ENCODE measurements around the gene PINLYP.

The PINLYP gene

DNA sequence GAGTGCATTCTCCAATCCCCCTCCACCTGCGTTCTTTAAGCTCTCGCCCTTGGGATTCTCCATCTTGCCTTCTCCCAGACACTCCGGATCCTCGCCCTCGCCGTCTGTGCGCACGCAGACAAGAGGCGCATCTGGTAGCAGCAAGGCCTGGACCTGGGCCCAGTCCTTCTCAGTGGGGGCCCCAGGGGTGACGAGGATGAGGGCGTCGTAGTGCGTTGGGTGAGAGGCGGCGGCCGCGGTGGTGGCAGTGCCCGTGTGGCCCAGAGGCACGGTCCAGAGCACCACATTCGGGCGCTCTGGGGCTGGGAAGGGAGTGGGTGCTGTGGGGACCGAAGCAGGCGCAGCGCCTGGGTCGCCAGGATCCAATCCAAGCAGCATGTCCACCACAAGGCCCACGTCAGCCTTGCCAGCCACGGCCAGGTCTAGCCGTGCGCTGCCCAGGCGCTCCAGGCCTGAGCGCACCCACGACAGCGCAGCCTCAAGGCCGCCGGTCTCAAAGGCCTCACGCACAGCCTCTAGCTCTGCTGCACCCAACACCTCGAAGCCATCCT lies 17.3 kb downstream of the PINLYP start:
- TF ChIP-seq, protein P1, sequence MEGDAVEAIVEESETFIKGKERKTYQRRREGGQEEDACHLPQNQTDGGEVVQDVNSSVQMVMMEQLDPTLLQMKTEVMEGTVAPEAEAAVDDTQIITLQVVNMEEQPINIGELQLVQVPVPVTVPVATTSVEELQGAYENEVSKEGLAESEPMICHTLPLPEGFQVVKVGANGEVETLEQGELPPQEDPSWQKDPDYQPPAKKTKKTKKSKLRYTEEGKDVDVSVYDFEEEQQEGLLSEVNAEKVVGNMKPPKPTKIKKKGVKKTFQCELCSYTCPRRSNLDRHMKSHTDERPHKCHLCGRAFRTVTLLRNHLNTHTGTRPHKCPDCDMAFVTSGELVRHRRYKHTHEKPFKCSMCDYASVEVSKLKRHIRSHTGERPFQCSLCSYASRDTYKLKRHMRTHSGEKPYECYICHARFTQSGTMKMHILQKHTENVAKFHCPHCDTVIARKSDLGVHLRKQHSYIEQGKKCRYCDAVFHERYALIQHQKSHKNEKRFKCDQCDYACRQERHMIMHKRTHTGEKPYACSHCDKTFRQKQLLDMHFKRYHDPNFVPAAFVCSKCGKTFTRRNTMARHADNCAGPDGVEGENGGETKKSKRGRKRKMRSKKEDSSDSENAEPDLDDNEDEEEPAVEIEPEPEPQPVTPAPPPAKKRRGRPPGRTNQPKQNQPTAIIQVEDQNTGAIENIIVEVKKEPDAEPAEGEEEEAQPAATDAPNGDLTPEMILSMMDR (conservative IDR thresholded peaks at IDR 0.05; ENCODE audit: low read depth, low read length): no peak
- no peak for DNase-seq (ENCODE audit: low read depth)
- no peak overlapping the region for H3K4me3 ChIP-seq (ENCODE audit: low read length)

DNA sequence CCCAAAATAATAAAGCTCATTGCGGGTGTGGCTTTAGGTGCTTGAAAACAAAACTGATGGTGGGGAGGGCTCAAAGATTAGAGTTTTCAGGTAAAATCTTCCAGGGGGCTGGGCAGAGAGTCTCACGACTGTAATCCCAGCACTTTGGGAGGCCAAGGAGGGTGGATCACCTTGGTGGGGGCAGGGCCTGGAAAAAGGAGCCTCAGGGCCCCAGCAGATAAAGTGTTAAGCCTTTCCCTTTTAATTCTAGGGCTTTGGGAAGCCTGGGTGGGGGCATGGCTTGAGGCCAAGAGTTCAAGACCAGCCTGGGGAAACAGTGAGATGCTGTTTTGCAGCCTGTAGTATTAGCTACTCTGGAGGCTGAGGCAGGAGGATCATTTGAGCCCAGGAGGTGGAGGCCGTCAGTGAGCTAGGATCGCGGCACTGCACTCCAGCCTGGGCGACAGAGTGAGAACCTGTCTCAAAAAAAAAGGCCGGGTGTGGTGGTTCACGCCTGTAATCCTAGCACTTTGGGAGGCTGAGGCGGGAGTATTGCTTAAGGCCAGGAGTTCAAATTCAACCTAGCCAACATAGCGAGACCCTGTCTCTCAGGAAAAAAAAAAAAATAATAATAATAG lies 18.6 kb downstream of the PINLYP start:
- TF ChIP-seq, protein P1 (conservative IDR thresholded peaks at IDR 0.05; ENCODE audit: low read depth, low read length): no peak
- H3K4me3 ChIP-seq (ENCODE audit: low read length): peak overlapping the region; percentile 87
- no peak for DNase-seq (ENCODE audit: low read depth)

DNA sequence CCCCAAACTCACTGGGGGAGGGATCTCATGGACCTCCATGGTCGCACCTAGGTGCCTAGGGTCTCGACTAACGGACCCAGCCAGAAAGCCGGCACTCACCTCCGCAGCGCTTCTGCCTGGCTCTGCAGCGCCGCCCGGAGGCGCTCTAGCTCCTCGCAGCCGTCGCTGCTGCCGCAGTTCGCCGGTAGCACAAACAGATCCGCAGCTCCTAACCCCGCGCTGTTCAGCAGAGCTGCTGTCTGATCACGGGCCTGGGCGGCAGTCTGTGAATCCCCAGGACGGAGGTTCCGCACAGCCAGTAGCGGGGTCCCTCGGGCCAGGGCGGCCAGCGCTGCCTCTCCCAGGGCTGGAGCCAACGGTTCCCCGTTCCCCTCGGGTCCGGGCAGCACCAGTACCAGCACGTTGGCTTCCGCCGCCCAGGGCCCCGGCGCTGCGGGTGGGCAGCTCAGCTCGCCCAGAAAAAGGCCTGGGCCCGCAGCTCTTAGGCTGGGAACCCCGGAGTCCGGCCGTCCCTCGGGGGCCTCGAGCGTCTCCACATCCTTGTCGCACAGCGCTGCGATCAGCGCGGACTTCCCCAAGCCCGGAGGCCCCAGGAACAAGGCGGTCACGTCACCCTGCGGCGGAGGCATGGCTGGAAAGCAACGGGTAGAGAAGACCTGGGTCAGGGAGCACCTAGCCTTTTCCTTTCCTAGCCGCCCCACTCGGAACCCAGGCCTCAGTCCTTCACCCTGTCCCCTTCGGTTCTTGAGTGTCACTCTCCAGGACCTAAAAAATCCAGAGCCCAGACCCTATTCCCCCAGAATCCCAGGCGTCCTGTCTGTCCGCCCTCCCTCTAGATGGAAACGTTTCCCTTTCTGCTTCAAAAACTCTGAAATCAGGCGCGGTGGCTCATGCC lies 19.4 kb downstream of the PINLYP start:
- no peak for DNase-seq (ENCODE audit: low read depth)
- TF ChIP-seq, protein P1 (conservative IDR thresholded peaks at IDR 0.05; ENCODE audit: low read depth, low read length): peak; percentile 95
- peak overlapping the region; percentile 87 for H3K4me3 ChIP-seq (ENCODE audit: low read length)

DNA sequence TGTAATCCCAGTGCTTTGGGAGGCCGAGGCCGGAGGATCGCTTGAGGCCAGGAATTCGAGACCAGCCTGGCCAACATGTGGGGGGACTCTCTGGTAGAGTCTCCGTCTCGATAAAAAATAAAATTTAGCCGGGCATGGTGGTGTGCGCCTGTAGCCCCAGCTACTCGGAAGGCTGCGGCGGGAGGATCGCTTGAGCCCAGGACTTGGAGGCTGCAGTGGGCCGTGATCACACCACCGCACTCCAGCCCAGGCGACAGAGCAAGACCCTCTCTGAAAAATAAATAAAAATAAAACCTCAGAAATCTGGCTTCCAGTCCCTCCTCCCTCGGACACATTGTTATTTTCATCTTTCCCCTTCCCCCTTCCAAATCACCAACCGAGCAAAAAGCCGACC lies 20.0 kb downstream of the PINLYP start:
- DNase-seq (ENCODE audit: low read depth): no peak
- peak overlapping the region; percentile 87 for H3K4me3 ChIP-seq (ENCODE audit: low read length)
- TF ChIP-seq, protein P1 (conservative IDR thresholded peaks at IDR 0.05; ENCODE audit: low read depth, low read length): no peak

DNA sequence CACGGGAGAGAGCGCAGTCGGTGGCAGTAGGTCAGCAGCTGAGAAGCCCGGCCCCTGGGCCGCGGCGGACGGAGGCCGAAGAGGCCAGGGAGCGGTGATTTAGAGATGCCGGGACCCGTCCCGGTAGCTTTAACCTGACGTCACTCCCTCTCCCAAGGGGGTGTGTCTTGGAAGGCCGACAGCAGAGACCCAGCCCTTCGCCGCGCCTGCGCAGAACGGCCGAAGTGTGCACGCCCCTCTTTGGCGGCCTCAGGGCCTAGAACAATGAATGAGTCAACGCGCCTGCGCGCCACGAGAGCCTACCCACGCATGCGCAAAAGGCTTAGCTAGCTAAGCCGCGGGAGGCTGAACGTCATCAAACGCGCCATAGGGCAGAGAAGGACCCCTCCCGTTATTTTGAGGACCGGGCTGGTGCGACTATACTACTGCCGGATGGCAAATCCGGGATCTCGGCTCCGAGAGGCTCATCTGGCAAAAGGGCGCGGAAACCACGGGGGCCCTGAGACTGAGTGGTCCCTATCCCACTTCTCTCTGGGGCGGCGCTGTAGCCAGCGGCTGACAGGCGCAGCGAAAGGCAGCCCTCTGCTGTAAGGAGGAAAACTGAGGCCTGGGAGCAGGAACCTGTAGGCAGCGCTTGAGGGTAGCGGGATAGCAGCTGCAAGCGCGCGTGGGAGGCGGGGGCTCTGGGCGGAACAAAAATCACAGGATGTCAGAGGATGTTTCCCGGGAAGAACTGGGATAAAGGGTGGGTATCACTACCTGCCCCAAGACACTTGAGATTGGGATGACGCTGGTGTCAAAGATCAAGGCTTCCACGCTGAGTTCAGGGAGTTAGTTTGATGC lies 20.6 kb downstream of the PINLYP start, which contains the start of the genes IRGQ and ZNF576:
TSS of gene IRGQ (minus strand) at position 136 of the 843 bp plus-strand sequence. CDS start 796 bp downstream, outside the sequence.
TSS of gene ZNF576 (plus strand) at position 597 of the 843 bp plus-strand sequence. CDS start 514 bp downstream, outside the sequence.
- TF ChIP-seq, protein P1 (conservative IDR thresholded peaks at IDR 0.05; ENCODE audit: low read depth, low read length): peak; percentile 5
- peak; percentile 95 for DNase-seq (ENCODE audit: low read depth)
- peak within 1 kb of the TSS; percentile 87 for H3K4me3 ChIP-seq (ENCODE audit: low read length)

DNA sequence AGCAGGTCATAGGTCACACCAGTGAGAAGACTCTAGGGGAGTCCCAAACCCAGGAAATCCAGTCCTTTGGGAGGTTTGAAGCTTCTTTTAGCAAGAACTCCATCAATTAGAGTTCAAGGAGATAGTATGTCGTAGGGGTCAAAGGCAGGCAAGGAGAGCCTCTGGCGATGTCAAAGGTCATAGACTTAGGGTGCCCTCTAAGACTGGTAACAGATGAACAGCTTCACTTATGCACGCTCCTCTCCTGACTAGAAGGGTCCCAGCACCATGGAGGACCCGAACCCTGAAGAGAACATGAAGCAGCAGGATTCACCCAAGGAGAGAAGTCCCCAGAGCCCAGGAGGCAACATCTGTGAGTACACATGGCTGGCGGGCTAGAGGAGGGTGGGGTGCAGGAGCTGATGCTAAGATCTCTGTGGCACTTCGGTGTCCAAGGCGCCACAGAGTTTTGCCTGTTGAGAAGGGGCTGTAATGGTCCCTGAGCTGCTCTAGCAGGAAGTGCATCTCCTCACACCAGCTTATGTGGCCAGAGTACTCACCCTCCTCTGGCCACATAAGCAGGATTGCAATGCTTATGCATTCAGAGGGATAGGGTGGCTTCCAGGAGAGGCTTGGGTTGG lies 21.4 kb downstream of the PINLYP start:
- TF ChIP-seq, protein P1 (conservative IDR thresholded peaks at IDR 0.05; ENCODE audit: low read depth, low read length): no peak

More for the DNA sequence above, 21.4 kb downstream of the PINLYP start:
- no peak for DNase-seq (ENCODE audit: low read depth)
- peak overlapping the region; percentile 79 for H3K4me3 ChIP-seq (ENCODE audit: low read length)
